Activated gamma-delta T cell (primary cell): ENCODE measurements around the gene RDX.
"Not testable (repeated sequence)": the region's sequence is repeated elsewhere in the genome, so short reads cannot be mapped to it uniquely, and the experiment has no call there.

Source experiments
- DNase-seq: peaks from one replicate; lab custom pipeline; 2025; lab: John Stamatoyannopoulos, UW

Gene RDX

GRCh38 chr11:110305169-110306018, 9.0 kb upstream of the RDX start:
- DNase-seq: no peak

- no peak for DNase-seq
These were observed 7.0 kb upstream of the RDX start for GRCh38 chr11:110303414-110303826.

- no peak for DNase-seq
These were observed 5.2 kb upstream of the RDX start for GRCh38 chr11:110301577-110301976.

GRCh38 chr11:110301032-110301431, 4.6 kb upstream of the RDX start:
- DNase-seq: no peak

GRCh38 chr11:110299006-110299785, 2.8 kb upstream of the RDX start:
- DNase-seq: no peak

GRCh38 chr11:110298301-110298765, 1.9 kb upstream of the RDX start:
- DNase-seq: no peak

GRCh38 chr11:110297726-110298300, 1.4 kb upstream of the RDX start:
- DNase-seq: no peak

GRCh38 chr11:110297076-110297725, 787 bp upstream of the RDX start:
- no peak for DNase-seq

- peak; percentile 32 for DNase-seq
These were observed 736 bp downstream of the RDX start for GRCh38 chr11:110295531-110296225.

- no peak for DNase-seq
These were observed 1.3 kb downstream of the RDX start for GRCh38 chr11:110295086-110295485.

GRCh38 chr11:110294509-110294908, 1.9 kb downstream of the RDX start:
- no peak for DNase-seq

GRCh38 chr11:110293389-110293788, 3.0 kb downstream of the RDX start:
- DNase-seq: no peak

GRCh38 chr11:110292146-110292545, 4.3 kb downstream of the RDX start:
- not testable (repeated sequence) for DNase-seq

- no peak for DNase-seq
These were observed 5.7 kb downstream of the RDX start for GRCh38 chr11:110290591-110291334.

- no peak for DNase-seq
These were observed 6.9 kb downstream of the RDX start for GRCh38 chr11:110289472-110289871.

GRCh38 chr11:110287537-110287936, 8.9 kb downstream of the RDX start:
- DNase-seq: no peak

GRCh38 chr11:110286298-110287040, 9.9 kb downstream of the RDX start:
- no peak for DNase-seq

- no peak for DNase-seq
These were observed 12.6 kb downstream of the RDX start for GRCh38 chr11:110283862-110284261.

GRCh38 chr11:110280595-110280994, 15.8 kb downstream of the RDX start:
- not testable (repeated sequence) for DNase-seq

GRCh38 chr11:110279881-110280280, 16.5 kb downstream of the RDX start:
- no peak for DNase-seq
